Measurements from ENCODE around the gene OLFM2. TPM values are rescaled to one million over a fixed set of nuclear protein-coding genes. Genes with fewer than 3 reads are reported as not detected.

Gene OLFM2
- total RNA-seq, 1 donor from 2014 or later = 0.75 TPM

- peak overlapping the region; percentile 46 for H3K4me3 ChIP-seq (ENCODE audit: low read depth, low read length)
- DNase-seq (ENCODE audit: low read depth) = no peak
- no peak for TF ChIP-seq CTCF (conservative IDR thresholded peaks at IDR 0.05; ENCODE audit: low read depth, low read length)
Observed at GRCh38 chr19:9819596-9819909, 116.8 kb downstream of the OLFM2 start.

GRCh38 chr19:9818734-9819595, 117.3 kb downstream of the OLFM2 start, which contains the start of gene FBXL12:
FBXL12 (minus strand) TSS chr19:9819079; CDS start chr19:9818813, 266 bp downstream.
- TF ChIP-seq CTCF (conservative IDR thresholded peaks at IDR 0.05; ENCODE audit: low read depth, low read length) = no peak
- DNase-seq (ENCODE audit: low read depth) = peak; percentile 90

GRCh38 chr19:9818175-9818733, 118.1 kb downstream of the OLFM2 start:
- no peak for DNase-seq (ENCODE audit: low read depth)

More at GRCh38 chr19:9818734-9819595, 117.3 kb downstream of the OLFM2 start, which contains the start of gene FBXL12:
- peak within 1 kb of the TSS; percentile 94 for H3K4me3 ChIP-seq (ENCODE audit: low read depth, low read length)

GRCh38 chr19:9811139-9811538, 125.2 kb downstream of the OLFM2 start:
- no peak for DNase-seq (ENCODE audit: low read depth)
- no peak overlapping the region for H3K4me3 ChIP-seq (ENCODE audit: low read depth, low read length)
- TF ChIP-seq CTCF (conservative IDR thresholded peaks at IDR 0.05; ENCODE audit: low read depth, low read length) = no peak

More at GRCh38 chr19:9818175-9818733, 118.1 kb downstream of the OLFM2 start:
- no peak for TF ChIP-seq CTCF (conservative IDR thresholded peaks at IDR 0.05; ENCODE audit: low read depth, low read length)
- H3K4me3 ChIP-seq (ENCODE audit: low read depth, low read length) = peak overlapping the region; percentile 94

GRCh38 chr19:9808855-9809824, 127.2 kb downstream of the OLFM2 start:
- no peak for DNase-seq (ENCODE audit: low read depth)
- no peak overlapping the region for H3K4me3 ChIP-seq (ENCODE audit: low read depth, low read length)
- TF ChIP-seq CTCF (conservative IDR thresholded peaks at IDR 0.05; ENCODE audit: low read depth, low read length) = no peak

GRCh38 chr19:9806803-9807202, 129.5 kb downstream of the OLFM2 start:
- H3K4me3 ChIP-seq (ENCODE audit: low read depth, low read length) = no peak overlapping the region
- no peak for TF ChIP-seq CTCF (conservative IDR thresholded peaks at IDR 0.05; ENCODE audit: low read depth, low read length)
- no peak for DNase-seq (ENCODE audit: low read depth)

Other genes starting within 250 kb of the OLFM2 start
- gene ZNF846, start 167.8 kb downstream of the OLFM2 start, total RNA-seq = 3.8 and 7.7 TPM in 2 replicates
- 23.9 and 26.7 TPM in 2 replicates for gene FBXL12, start 117.4 kb downstream of the OLFM2 start, total RNA-seq
- 534 and 748 TPM in 2 replicates for gene UBL5, start 108.6 kb downstream of the OLFM2 start, total RNA-seq
- 114 and 195 TPM in 2 replicates for gene PIN1, start 101.2 kb downstream of the OLFM2 start, total RNA-seq
- gene COL5A3, start 74.0 kb upstream of the OLFM2 start, total RNA-seq = 0.06 TPM in 1 of 2 replicates, not detected in the other
- gene RDH8, start 77.0 kb upstream of the OLFM2 start, total RNA-seq = not detected in 2 replicates
- gene SHFL, start 149.8 kb upstream of the OLFM2 start, total RNA-seq = 10.3 and 28.7 TPM in 2 replicates
- 0.22 and 0.23 TPM in 2 replicates for gene ANGPTL6, start 166.2 kb upstream of the OLFM2 start, total RNA-seq
- gene PPAN, start 169.8 kb upstream of the OLFM2 start, total RNA-seq = 38.1 and 59.6 TPM in 2 replicates
- 2.0 and 4.5 TPM in 2 replicates for gene P2RY11, start 175.2 kb upstream of the OLFM2 start, total RNA-seq
- 229 and 283 TPM in 2 replicates for gene EIF3G, start 183.4 kb upstream of the OLFM2 start, total RNA-seq